KMS-11 (cell line): ENCODE measurements around the gene TMEM25.
A peak's percentile ranks its signal among the peaks of the same experiment; 100 is the strongest.

Source experiments
- H2AFZ ChIP-seq: fragments of 200-600 bp; sonication (generic); 2 replicates; pipeline ENCODE4 v1.6.1; 2016; ENCODE audit warnings: antibody characterized with exemption, mixed run types, low read depth
- H3K27ac ChIP-seq: fragments of 200-600 bp; sonication (generic); 2 replicates; pipeline ENCODE4 v1.6.1; 2016; ENCODE audit warnings: mild to moderate bottlenecking, mixed run types
- H3K27me3 ChIP-seq: fragments of 200-600 bp; sonication (generic); 2 replicates; pipeline ENCODE4 v1.6.1; 2017; ENCODE audit warnings: mild to moderate bottlenecking, low read depth, mixed run types, moderate library complexity; ENCODE audit not compliant: insufficient read depth
- H3K36me3 ChIP-seq: fragments of 200-600 bp; sonication (generic); 2 replicates; pipeline ENCODE4 v1.6.1; 2017; ENCODE audit warnings: mild to moderate bottlenecking, mixed run types; ENCODE audit not compliant: insufficient read depth
- H3K4me1 ChIP-seq: fragments of 200-600 bp; sonication (generic); 2 replicates; pipeline ENCODE4 v1.6.1; 2016; ENCODE audit warnings: mild to moderate bottlenecking, low read depth, mixed run types; ENCODE audit not compliant: poor library complexity, severe bottlenecking
- H3K4me2 ChIP-seq: fragments of 200-600 bp; sonication (generic); 2 replicates; pipeline ENCODE4 v1.7.0; 2016; ENCODE audit warnings: mild to moderate bottlenecking, mixed run types
- H3K4me3 ChIP-seq: fragments of 200-600 bp; sonication (generic); IDR thresholded peaks from 2 replicates; pipeline ENCODE4 v1.6.1; 2017; ENCODE audit warnings: low read depth, low read length, mixed read lengths; ENCODE audit not compliant: insufficient read depth
- H3K79me2 ChIP-seq: fragments of 200-600 bp; sonication (generic); 2 replicates; pipeline ENCODE4 v1.6.1; 2016; ENCODE audit warnings: low read depth, mixed run types; ENCODE audit not compliant: insufficient read depth
- H3K9ac ChIP-seq: fragments of 200-600 bp; sonication (generic); 2 replicates; pipeline ENCODE4 v1.6.1; 2016; ENCODE audit warnings: mild to moderate bottlenecking, mixed run types
- H4K20me1 ChIP-seq: fragments of 200-600 bp; sonication (generic); 2 replicates; pipeline ENCODE4 v1.6.1; 2016; ENCODE audit warnings: mild to moderate bottlenecking, mixed run types; ENCODE audit not compliant: insufficient read depth
- CTCF ChIP-seq: fragments of 200-600 bp; sonication (generic); conservative IDR thresholded peaks from 2 replicates; pipeline ENCODE4 v1.6.1; 2017; ENCODE audit warnings: low read depth, mild to moderate bottlenecking, antibody characterized with exemption, low read length, moderate library complexity, mixed read lengths

TMEM25 gene

GRCh38 chr11:118527109-118527508, 3.9 kb upstream of the TMEM25 start, which contains the start of gene TTC36:
Gene TTC36 (plus strand): TSS chr11:118527474. CDS start chr11:118527495, 21 bp downstream.
- Histone ChIP-seq H4K20me1 (no peaks in the 10 kb centered on the region), H3K27me3 (no peaks in the 10 kb centered on the region), H3K9ac (no peak within 1 kb of the TSS), H3K36me3 (no peaks in the 10 kb centered on the region), H3K79me2 (no peaks in the 10 kb centered on the region), H2AFZ (no peak within 1 kb of the TSS), H3K4me1 (peaks cover 14% of the 10 kb centered on the region), H3K4me3 (no peak within 1 kb of the TSS), H3K4me2 (no peak within 1 kb of the TSS), H3K27ac (no peak within 1 kb of the TSS)
- no peak for TF ChIP-seq CTCF

- no peaks in the 10 kb centered on the region for H3K27me3 ChIP-seq
- H4K20me1 ChIP-seq, result no peaks in the 10 kb centered on the region
- H3K4me1 ChIP-seq, result peaks cover 14% of the 10 kb centered on the region
- H3K36me3 ChIP-seq, result no peaks in the 10 kb centered on the region
- H3K79me2 ChIP-seq, result no peaks in the 10 kb centered on the region
- no peak for TF ChIP-seq CTCF
- H3K4me3 ChIP-seq, result no peak overlapping the region
- H3K27ac ChIP-seq, result no peak overlapping the region
- H3K4me2 ChIP-seq, result no peak overlapping the region
- no peak overlapping the region for H3K9ac ChIP-seq
- H2AFZ ChIP-seq, result no peak overlapping the region
Measured at GRCh38 chr11:118528511-118528910, 2.5 kb upstream of the TMEM25 start.

GRCh38 chr11:118529584-118530175, 1.3 kb upstream of the TMEM25 start:
- H3K4me1 ChIP-seq, result peaks cover 14% of the 10 kb centered on the region
- H3K4me2 ChIP-seq, result peak overlapping the region; percentile 88
- no peaks in the 10 kb centered on the region for H4K20me1 ChIP-seq
- H3K4me3 ChIP-seq, result no peak overlapping the region
- H3K36me3 ChIP-seq, result no peaks in the 10 kb centered on the region
- H3K27ac ChIP-seq, result no peak overlapping the region
- H3K79me2 ChIP-seq, result no peaks in the 10 kb centered on the region
- H2AFZ ChIP-seq, result peak overlapping the region; percentile 71
- no peaks in the 10 kb centered on the region for H3K27me3 ChIP-seq
- no peak for TF ChIP-seq CTCF
- H3K9ac ChIP-seq, result peak overlapping the region; percentile 66; the same call in 1 of the 2 replicates

- Histone ChIP-seq H3K4me2 (peak overlapping the region; percentile 88), H3K36me3 (no peaks in the 10 kb centered on the region), H4K20me1 (no peaks in the 10 kb centered on the region), H3K79me2 (no peaks in the 10 kb centered on the region), H3K27me3 (no peaks in the 10 kb centered on the region), H2AFZ (peak overlapping the region; percentile 71), H3K4me3 (no peak overlapping the region), H3K4me1 (peaks cover 14% of the 10 kb centered on the region), H3K9ac (peak overlapping the region; percentile 66), H3K27ac (no peak overlapping the region; the same call in 1 of the 2 replicates)
- TF ChIP-seq CTCF, result no peak
Measured at GRCh38 chr11:118530180-118530682, 761 bp upstream of the TMEM25 start.
